Skin of body (tissue), 2 donors: ENCODE data around the gene CHMP4A. TPM values are rescaled to one million over a fixed set of nuclear protein-coding genes. Genes with fewer than 3 reads are reported as not detected.

Experiments
- DNase-seq: peaks from one replicate; lab custom pipeline; 2025; lab: John Stamatoyannopoulos, UW
- total RNA-seq: library from RNA; depleted of rRNA; stranded (reverse); fragments of >200 nt; gene quantifications from one replicate; pipeline ENCODE4 v1.2.3, GENCODE V29; 2014

CHMP4A gene
- total RNA-seq, 1 donor from 2014 or later = 30.1 TPM

- peak; percentile 16 for DNase-seq
Observed at GRCh38 chr14:24196071-24197055, 16.9 kb downstream of the CHMP4A start.

GRCh38 chr14:24195186-24196070, 17.9 kb downstream of the CHMP4A start, which contains the start of gene TM9SF1:
TSS of gene TM9SF1 (minus strand) at chr14:24195441. CDS start at chr14:24195019, 422 bp downstream.
- DNase-seq = peak; percentile 83

GRCh38 chr14:24194873-24195185, 18.5 kb downstream of the CHMP4A start:
- DNase-seq = no peak

- DNase-seq = no peak
Observed at GRCh38 chr14:24194186-24194872, 19.0 kb downstream of the CHMP4A start.

- DNase-seq = no peak
Observed at GRCh38 chr14:24192933-24193332, 20.4 kb downstream of the CHMP4A start.

GRCh38 chr14:24190416-24190815, 22.9 kb downstream of the CHMP4A start:
- DNase-seq = no peak

GRCh38 chr14:24189460-24189859, 23.8 kb downstream of the CHMP4A start:
- no peak for DNase-seq

- no peak for DNase-seq
Observed at GRCh38 chr14:24189059-24189375, 24.3 kb downstream of the CHMP4A start.

GRCh38 chr14:24188251-24189058, 24.8 kb downstream of the CHMP4A start, which contains the start of gene IPO4:
TSS of gene IPO4 (minus strand) at chr14:24188816. CDS start at chr14:24188787, 29 bp downstream.
- peak; percentile 97 for DNase-seq

- DNase-seq = no peak
Observed at GRCh38 chr14:24187539-24187915, 25.8 kb downstream of the CHMP4A start.

- no peak for DNase-seq
Observed at GRCh38 chr14:24186831-24187538, 26.3 kb downstream of the CHMP4A start.

- DNase-seq = no peak
Observed at GRCh38 chr14:24185741-24186140, 27.5 kb downstream of the CHMP4A start.

- DNase-seq = no peak
Observed at GRCh38 chr14:24185026-24185425, 28.3 kb downstream of the CHMP4A start.

- DNase-seq = no peak
Observed at GRCh38 chr14:24184104-24184970, 29.0 kb downstream of the CHMP4A start.

- DNase-seq = no peak
Observed at GRCh38 chr14:24183014-24183481, 30.2 kb downstream of the CHMP4A start.

GRCh38 chr14:24182110-24182882, 31.0 kb downstream of the CHMP4A start:
- no peak for DNase-seq

GRCh38 chr14:24181371-24182077, 31.8 kb downstream of the CHMP4A start:
- DNase-seq = no peak
